Body of pancreas (tissue), 4 donors: ENCODE results near the gene EXOC3L2. TPM values are rescaled to one million over a fixed set of nuclear protein-coding genes. Genes with fewer than 3 reads are reported as not detected.

Experiments used
- ATAC-seq: fragments of 150-250 bp; one replicate; pipeline ENCODE4 v1.9.1; 2016
- DNase-seq, 4 donors: peaks; one replicate each; pipeline ENCODE4 v3.0.0-alpha.2; 2019
- H3K27ac ChIP-seq, 4 donors: fragments of 200-600 bp; sonication (generic); 1 replicate in 3 of 4; 2 replicates in 1 of 4; pipeline versions ENCODE4 v1.5.1 to v1.6.1; 2016 to 2019; ENCODE audit warnings: mild to moderate bottlenecking in 1 of 4, mixed read lengths in 1 of 4, moderate library complexity in 1 of 4
- H3K27me3 ChIP-seq, 2 donors: fragments of 200-600 bp; sonication (generic); one replicate each; pipeline ENCODE4 v1.6.0; 2016; ENCODE audit warnings: mild to moderate bottlenecking in 1 of 2
- H3K36me3 ChIP-seq, 2 donors: fragments of 200-600 bp; sonication (generic); replicated peaks in 1 of 2; 2 replicates each; pipeline ENCODE4 v1.5.1; 2016; ENCODE audit warnings: low read depth in 2 of 2; ENCODE audit not compliant: insufficient read depth in 1 of 2
- H3K4me1 ChIP-seq: fragments of 200-600 bp; sonication (generic); one replicate; pipeline ENCODE4 v1.6.0; 2016
- H3K4me3 ChIP-seq, 2 donors: fragments of 200-600 bp; sonication (generic); 1 replicate in 1 of 2; 2 replicates in 1 of 2; pipeline ENCODE4 v1.5.1; 2016 to 2019
- H3K9me3 ChIP-seq, 3 donors: fragments of 200-600 bp; sonication (generic); 1 replicate in 2 of 3; 2 replicates in 1 of 3; pipeline ENCODE4 v1.5.1; 2016
- CTCF ChIP-seq, 7 experiments: fragments of 450-650 bp in 4 of 7; fragments of 200-600 bp in 3 of 7; sonication (generic) in 3 of 7; IDR thresholded peaks; one replicate each; pipeline ENCODE4 v1.5.1; 2016 to 2019; ENCODE audit warnings: antibody characterized with exemption in 7 of 7
- POLR2A ChIP-seq, 3 donors: fragments of 450-650 bp; IDR thresholded peaks; one replicate each; pipeline ENCODE4 v1.6.1; 2016; ENCODE audit warnings: antibody characterized with exemption in 3 of 3, mild to moderate bottlenecking in 2 of 3
- WGBS, 2 donors: methylation state at CpG; one replicate each; pipeline ENCODE4 v1.1.5; 2017; 5-methylcytosine and 5-hydroxymethylcytosine counted together
- intact Hi-C: fragments of 100-400 bp; cut with DNase I; formaldehyde crosslinking; loops from one replicate; pipeline ENCODE4 v1.15.1; 2023
- total RNA-seq, 2 donors: library from RNA; depleted of rRNA; stranded (reverse); fragments of >200 nt; gene quantifications; one replicate each; pipeline ENCODE4 v1.1.0, GENCODE V29; 2016

The EXOC3L2 gene
- total RNA-seq, 2 donors from 2014 or later, result 4.2 to 6.9 TPM

DNA sequence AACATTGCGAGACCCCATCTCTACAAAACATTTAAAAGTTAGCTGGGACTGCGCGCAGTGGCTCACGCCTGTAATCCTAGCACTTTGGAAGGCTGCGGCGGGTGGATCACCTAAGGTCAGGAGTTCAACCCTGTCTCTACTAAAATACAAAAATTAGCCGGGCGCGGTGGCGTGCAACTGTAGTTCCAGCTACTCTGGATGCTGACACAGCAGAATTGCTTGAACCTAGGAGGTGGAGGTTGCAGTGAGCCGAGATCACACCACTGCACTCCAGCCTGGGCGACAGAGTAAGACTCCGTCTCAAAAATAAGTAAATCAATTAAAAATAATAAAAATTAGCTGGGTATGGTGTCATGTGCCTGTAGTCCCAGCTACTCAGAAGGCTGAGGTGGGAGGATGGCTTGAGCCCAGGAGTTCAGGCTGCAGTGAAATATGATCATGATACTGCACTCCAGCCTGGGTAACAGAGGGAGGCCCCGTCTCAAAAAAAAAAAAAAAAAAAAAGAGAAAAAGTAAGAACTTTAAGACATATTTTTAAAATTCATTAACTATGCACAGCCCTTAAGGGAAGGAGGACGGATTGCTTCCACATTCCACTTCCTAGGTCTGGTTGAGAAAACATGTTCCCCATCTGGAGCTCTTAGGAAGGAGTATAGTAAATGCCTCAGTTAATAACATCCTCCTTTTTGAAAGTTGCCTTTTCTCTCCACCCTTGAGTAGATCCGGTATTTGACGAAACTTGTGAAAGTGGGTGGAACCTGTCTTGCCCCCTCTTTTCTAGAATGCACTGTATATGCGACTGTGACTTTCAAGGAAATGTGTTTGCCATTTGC, 26.1 kb downstream of the EXOC3L2 start:
- Histone ChIP-seq H3K9me3 (no peaks in the 10 kb centered on the region), H3K36me3 (no peaks in the 10 kb centered on the region), H3K4me1 (peaks cover 12% of the 10 kb centered on the region), H3K4me3 (no peak overlapping the region), H3K27ac (no peak overlapping the region), H3K27me3 (peaks cover 0 to 11% of the 10 kb centered on the region in 2 donors)
- intact Hi-C loops, result no loop called here
- no peak for TF ChIP-seq POLR2A (IDR thresholded peaks at IDR 0.05)
- TF ChIP-seq CTCF (IDR thresholded peaks at IDR 0.05), result no peak
- ATAC-seq (no peak), DNase-seq (no peak)
- 77 to 80% methylated on average over 18 of the region's 18 CpGs for WGBS, 2 donors

DNA sequence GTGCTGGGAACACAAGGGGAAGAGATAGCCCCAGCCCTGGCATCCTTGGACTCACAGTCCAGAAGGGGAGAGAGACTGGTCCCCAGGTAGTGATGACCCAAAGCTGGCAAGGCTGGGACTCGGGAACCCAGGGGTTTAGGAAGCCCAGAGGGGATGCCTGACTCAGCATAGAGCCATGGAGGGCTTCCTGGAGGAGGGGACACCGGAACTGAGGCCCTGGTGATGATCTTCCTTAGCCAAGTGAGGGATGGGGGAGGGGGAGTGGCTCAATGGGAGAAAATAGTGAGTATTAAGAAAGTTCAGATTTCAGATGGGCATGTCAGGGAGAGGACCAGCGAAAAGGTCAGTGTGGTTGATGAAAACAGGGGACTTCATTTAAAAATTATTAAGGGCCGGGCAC, 26.8 kb downstream of the EXOC3L2 start:
- H3K4me3 ChIP-seq, result no peak overlapping the region
- no peaks in the 10 kb centered on the region for H3K36me3 ChIP-seq
- peaks cover 0 to 11% of the 10 kb centered on the region in 2 donors for H3K27me3 ChIP-seq
- TF ChIP-seq CTCF (IDR thresholded peaks at IDR 0.05), result no peak
- no peak for TF ChIP-seq POLR2A (IDR thresholded peaks at IDR 0.05)
- peaks cover 12% of the 10 kb centered on the region for H3K4me1 ChIP-seq
- no peak overlapping the region for H3K27ac ChIP-seq
- WGBS, 2 donors, result 45 to 58% methylated on average over 4 of the region's 4 CpGs
- no peaks in the 10 kb centered on the region for H3K9me3 ChIP-seq
- DNase-seq (no peak), ATAC-seq (no peak)
- intact Hi-C loops, result no loop called here

DNA sequence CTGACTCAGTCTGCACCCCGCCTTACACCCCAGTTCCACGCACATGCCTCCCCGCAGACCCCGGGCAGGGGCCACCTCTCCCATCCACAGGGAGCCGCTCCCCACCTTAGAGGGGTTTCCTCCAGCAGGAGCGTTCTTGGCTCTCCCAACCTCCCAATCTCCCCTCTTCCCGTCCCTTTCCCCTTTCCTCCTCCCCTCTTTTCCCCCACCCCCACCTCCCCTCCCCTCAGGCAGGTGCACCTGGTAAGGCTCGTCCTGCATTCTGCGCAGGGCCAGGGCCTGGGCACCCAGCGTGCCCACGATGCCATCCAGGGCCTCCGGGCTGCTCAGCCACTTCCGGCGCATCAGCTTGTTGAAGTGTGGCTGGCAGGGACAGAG, 27.3 kb downstream of the EXOC3L2 start:
- H3K9me3 ChIP-seq, result no peaks in the 10 kb centered on the region
- H3K36me3 ChIP-seq, result no peaks in the 10 kb centered on the region
- no peak for DNase-seq
- TF ChIP-seq CTCF (IDR thresholded peaks at IDR 0.05) (no peak), POLR2A (IDR thresholded peaks at IDR 0.05) (no peak)
- peaks cover 0 to 11% of the 10 kb centered on the region in 2 donors for H3K27me3 ChIP-seq
- intact Hi-C loops, result no loop called here
- no peak overlapping the region for H3K4me3 ChIP-seq
- H3K27ac ChIP-seq, result no peak overlapping the region
- 49 to 52% methylated on average over 8 to 11 of the region's 14 CpGs for WGBS, 2 donors
- no peak for ATAC-seq
- peaks cover 14% of the 10 kb centered on the region for H3K4me1 ChIP-seq

DNA sequence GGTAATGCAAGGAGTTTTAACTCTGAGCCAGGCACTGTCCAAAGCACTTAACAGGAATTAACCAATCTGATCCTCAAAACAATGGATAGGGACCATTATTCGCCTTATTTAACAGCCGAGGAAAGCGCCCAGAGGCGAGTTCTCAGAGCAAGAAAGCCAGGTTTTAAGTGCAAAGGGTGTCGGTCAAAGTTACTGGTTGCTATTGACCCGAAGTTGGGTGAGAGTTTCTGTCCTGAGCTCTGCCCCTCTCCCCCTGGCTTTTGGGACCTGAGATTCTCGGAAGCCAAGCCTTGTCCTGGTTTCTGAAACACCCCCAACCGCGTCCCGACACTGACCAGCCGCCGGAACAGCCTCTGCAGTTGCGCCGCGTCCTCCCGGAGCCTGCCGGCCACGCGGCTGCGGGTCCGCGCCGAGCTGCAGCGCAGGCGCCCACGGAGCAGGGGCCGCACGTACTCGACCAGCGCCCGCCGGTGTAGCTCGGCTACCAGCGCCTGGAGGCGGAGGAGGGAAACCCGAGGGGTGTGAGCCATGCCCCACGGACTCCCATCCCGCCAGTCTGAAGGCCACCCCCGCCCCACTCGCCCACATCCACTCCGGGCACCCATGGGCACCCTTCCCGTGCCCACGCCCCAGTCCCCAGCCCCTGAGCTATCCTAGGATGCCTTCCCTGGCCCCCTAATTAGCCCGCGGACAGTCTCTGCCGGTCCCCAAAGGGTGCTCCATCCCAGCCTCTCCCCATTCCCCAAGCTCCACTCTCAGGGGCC, 27.8 kb downstream of the EXOC3L2 start:
- H3K27me3 ChIP-seq, result peaks cover 0 to 11% of the 10 kb centered on the region in 2 donors
- intact Hi-C loops, result no loop called here
- 38 to 45% methylated on average over 11 to 30 of the region's 46 CpGs for WGBS, 2 donors
- ATAC-seq (no peak), DNase-seq (no peak)
- H3K4me1 ChIP-seq, result peaks cover 20% of the 10 kb centered on the region
- TF ChIP-seq POLR2A (IDR thresholded peaks at IDR 0.05) (no peak), CTCF (IDR thresholded peaks at IDR 0.05) (no peak)
- no peak overlapping the region for H3K27ac ChIP-seq
- no peak overlapping the region for H3K4me3 ChIP-seq
- no peaks in the 10 kb centered on the region for H3K9me3 ChIP-seq
- H3K36me3 ChIP-seq, result no peaks in the 10 kb centered on the region
